SK-N-SH treated with all-trans-retinoic acid at 6 μM for 48 hours (cell line): Measurements from ENCODE around the gene CLDN3.

Source experiments
- ATAC-seq: fragments of 200-7000 bp; cut with Tn5 transposase; 3 replicates; pipeline ENCODE4 v1.9.1; 2020; ENCODE audit warnings: mild to moderate bottlenecking, moderate library complexity
- ARNTL ChIP-seq: fragments of 450-650 bp; formaldehyde crosslinking; IDR thresholded peaks from 2 replicates; pipeline ENCODE4 v1.5.0; 2020; ENCODE audit warnings: low read depth, mild to moderate bottlenecking, moderate library complexity, borderline replicate concordance
- BACH2 ChIP-seq: fragments of 250-450 bp; sonication (Bioruptor Pico); IDR thresholded peaks from 2 replicates; pipeline ENCODE4 v1.9.0; 2021; ENCODE audit warnings: mild to moderate bottlenecking, borderline replicate concordance
- CSDC2 ChIP-seq: fragments of 250-450 bp; sonication (Bioruptor Pico); IDR thresholded peaks from 2 replicates; pipeline ENCODE4 v1.5.0; 2020; ENCODE audit warnings: mild to moderate bottlenecking, moderate library complexity
- ESRRG ChIP-seq: fragments of 250-450 bp; sonication (Bioruptor Pico); IDR thresholded peaks from 2 replicates; pipeline ENCODE4 v1.6.1; 2021; ENCODE audit warnings: mild to moderate bottlenecking
- GLIS3 ChIP-seq: fragments of 250-450 bp; sonication (Bioruptor Pico); IDR thresholded peaks from 2 replicates; pipeline ENCODE4 v1.5.0; 2020; ENCODE audit warnings: mild to moderate bottlenecking, moderate library complexity
- ISL1 ChIP-seq: fragments of 250-450 bp; sonication (Bioruptor Pico); IDR thresholded peaks from 2 replicates; pipeline ENCODE4 v2.1.2; 2022; ENCODE audit warnings: mild to moderate bottlenecking, moderate library complexity
- OSR1 ChIP-seq: fragments of 250-450 bp; sonication (Bioruptor Pico); IDR thresholded peaks from 2 replicates; pipeline ENCODE4 v1.8.0; 2022; ENCODE audit warnings: moderate library complexity, mild to moderate bottlenecking, inconsistent platforms
- PPARA ChIP-seq: fragments of 250-450 bp; sonication (Bioruptor Pico); IDR thresholded peaks from 2 replicates; pipeline ENCODE4 v1.5.0; 2020; ENCODE audit warnings: mild to moderate bottlenecking, borderline replicate concordance
- SNAI2 ChIP-seq: fragments of 250-450 bp; sonication (Bioruptor Pico); IDR thresholded peaks from 2 replicates; pipeline ENCODE4 v1.5.0; 2020; ENCODE audit warnings: mild to moderate bottlenecking, moderate library complexity
- TCF4 ChIP-seq: fragments of 250-450 bp; sonication (Bioruptor Pico); IDR thresholded peaks from 2 replicates; pipeline ENCODE4 v1.8.0; 2021; ENCODE audit warnings: mild to moderate bottlenecking, moderate library complexity, borderline replicate concordance
- TOX ChIP-seq: fragments of 250-450 bp; sonication (Bioruptor Pico); IDR thresholded peaks from 2 replicates; pipeline ENCODE4 v1.8.0; 2021; ENCODE audit warnings: mild to moderate bottlenecking, moderate library complexity, borderline replicate concordance
- ZFP30 ChIP-seq: fragments of 450-650 bp; formaldehyde crosslinking; IDR thresholded peaks from 2 replicates; pipeline ENCODE4 v1.5.0; 2022; ENCODE audit warnings: mild to moderate bottlenecking, moderate library complexity
- ZNF565 ChIP-seq: fragments of 450-650 bp; formaldehyde crosslinking; conservative IDR thresholded peaks from 2 replicates; pipeline ENCODE4 v1.5.0; 2020; ENCODE audit warnings: low read depth, mild to moderate bottlenecking, moderate library complexity
- ZNF70 ChIP-seq: fragments of 450-650 bp; formaldehyde crosslinking; IDR thresholded peaks from 2 replicates; pipeline ENCODE4 v1.5.0; 2020; ENCODE audit warnings: mild to moderate bottlenecking, moderate library complexity
- ZNF8 ChIP-seq: fragments of 450-650 bp; formaldehyde crosslinking; IDR thresholded peaks from 2 replicates; pipeline ENCODE4 v1.5.0; 2020; ENCODE audit warnings: mild to moderate bottlenecking, moderate library complexity
- TF ChIP-seq, protein P1 (sequence below): fragments of 250-450 bp; sonication (Bioruptor Pico); IDR thresholded peaks from 2 replicates; pipeline ENCODE4 v1.8.0; 2020; ENCODE audit warnings: mild to moderate bottlenecking, moderate library complexity, borderline replicate concordance
- TF ChIP-seq, protein P2 (sequence below): fragments of 250-450 bp; sonication (Bioruptor Pico); IDR thresholded peaks from 2 replicates; pipeline ENCODE4 v1.5.0; 2020; ENCODE audit warnings: mild to moderate bottlenecking, moderate library complexity
- TF ChIP-seq, protein P3 (sequence below): fragments of 250-450 bp; sonication (Bioruptor Pico); IDR thresholded peaks from 2 replicates; pipeline ENCODE4 v1.5.1; 2021; ENCODE audit warnings: mild to moderate bottlenecking, moderate library complexity
- TF ChIP-seq, protein P4 (sequence below): fragments of 250-450 bp; sonication (Bioruptor Pico); IDR thresholded peaks from 2 replicates; pipeline ENCODE4 v1.5.1; 2020; ENCODE audit warnings: low read depth, mild to moderate bottlenecking, moderate library complexity
- TF ChIP-seq, protein P5 (sequence below): fragments of 250-450 bp; sonication (Bioruptor Pico); IDR thresholded peaks from 2 replicates; pipeline ENCODE4 v1.8.0; 2021; ENCODE audit warnings: low read depth, mild to moderate bottlenecking, moderate library complexity, borderline replicate concordance

The CLDN3 gene

DNA sequence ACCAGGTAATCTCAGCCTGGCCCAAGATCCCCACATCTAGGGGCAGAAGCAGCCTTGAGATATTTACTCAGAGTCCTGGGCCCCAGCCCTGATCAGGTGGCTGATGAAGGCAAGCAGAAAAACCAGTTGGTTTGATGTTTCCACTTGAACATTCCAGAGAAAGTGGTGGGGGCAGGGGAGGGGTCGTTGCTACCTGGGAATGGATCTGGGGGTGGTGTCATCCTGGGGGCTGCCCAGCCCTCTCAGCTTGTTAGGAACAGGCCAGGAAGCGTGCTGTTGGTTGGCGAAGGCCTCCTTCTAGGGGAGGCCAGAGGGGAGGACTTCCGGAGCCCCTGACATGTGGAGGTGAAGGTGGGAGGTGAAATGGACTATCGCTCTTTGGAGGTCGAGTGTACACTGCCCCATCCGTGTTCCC is 27.7 kb downstream of the CLDN3 start:
- no peak for ATAC-seq
- TF ChIP-seq, protein P1, sequence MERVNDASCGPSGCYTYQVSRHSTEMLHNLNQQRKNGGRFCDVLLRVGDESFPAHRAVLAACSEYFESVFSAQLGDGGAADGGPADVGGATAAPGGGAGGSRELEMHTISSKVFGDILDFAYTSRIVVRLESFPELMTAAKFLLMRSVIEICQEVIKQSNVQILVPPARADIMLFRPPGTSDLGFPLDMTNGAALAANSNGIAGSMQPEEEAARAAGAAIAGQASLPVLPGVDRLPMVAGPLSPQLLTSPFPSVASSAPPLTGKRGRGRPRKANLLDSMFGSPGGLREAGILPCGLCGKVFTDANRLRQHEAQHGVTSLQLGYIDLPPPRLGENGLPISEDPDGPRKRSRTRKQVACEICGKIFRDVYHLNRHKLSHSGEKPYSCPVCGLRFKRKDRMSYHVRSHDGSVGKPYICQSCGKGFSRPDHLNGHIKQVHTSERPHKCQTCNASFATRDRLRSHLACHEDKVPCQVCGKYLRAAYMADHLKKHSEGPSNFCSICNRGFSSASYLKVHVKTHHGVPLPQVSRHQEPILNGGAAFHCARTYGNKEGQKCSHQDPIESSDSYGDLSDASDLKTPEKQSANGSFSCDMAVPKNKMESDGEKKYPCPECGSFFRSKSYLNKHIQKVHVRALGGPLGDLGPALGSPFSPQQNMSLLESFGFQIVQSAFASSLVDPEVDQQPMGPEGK (CRISPR knock-in tag): no peak
- TF ChIP-seq PPARA (CRISPR knock-in tag) (no peak), OSR1 (CRISPR knock-in tag) (no peak), TOX (no peak), ARNTL (no peak), SNAI2 (CRISPR knock-in tag) (no peak), ZNF70 (CRISPR knock-in tag) (no peak), ZNF565 (no peak), CSDC2 (CRISPR knock-in tag) (no peak), ZFP30 (CRISPR knock-in tag) (no peak), ZNF8 (CRISPR knock-in tag) (no peak), BACH2 (CRISPR knock-in tag) (no peak)
- TF ChIP-seq, protein P2, sequence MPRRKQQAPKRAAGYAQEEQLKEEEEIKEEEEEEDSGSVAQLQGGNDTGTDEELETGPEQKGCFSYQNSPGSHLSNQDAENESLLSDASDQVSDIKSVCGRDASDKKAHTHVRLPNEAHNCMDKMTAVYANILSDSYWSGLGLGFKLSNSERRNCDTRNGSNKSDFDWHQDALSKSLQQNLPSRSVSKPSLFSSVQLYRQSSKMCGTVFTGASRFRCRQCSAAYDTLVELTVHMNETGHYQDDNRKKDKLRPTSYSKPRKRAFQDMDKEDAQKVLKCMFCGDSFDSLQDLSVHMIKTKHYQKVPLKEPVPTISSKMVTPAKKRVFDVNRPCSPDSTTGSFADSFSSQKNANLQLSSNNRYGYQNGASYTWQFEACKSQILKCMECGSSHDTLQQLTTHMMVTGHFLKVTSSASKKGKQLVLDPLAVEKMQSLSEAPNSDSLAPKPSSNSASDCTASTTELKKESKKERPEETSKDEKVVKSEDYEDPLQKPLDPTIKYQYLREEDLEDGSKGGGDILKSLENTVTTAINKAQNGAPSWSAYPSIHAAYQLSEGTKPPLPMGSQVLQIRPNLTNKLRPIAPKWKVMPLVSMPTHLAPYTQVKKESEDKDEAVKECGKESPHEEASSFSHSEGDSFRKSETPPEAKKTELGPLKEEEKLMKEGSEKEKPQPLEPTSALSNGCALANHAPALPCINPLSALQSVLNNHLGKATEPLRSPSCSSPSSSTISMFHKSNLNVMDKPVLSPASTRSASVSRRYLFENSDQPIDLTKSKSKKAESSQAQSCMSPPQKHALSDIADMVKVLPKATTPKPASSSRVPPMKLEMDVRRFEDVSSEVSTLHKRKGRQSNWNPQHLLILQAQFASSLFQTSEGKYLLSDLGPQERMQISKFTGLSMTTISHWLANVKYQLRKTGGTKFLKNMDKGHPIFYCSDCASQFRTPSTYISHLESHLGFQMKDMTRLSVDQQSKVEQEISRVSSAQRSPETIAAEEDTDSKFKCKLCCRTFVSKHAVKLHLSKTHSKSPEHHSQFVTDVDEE (CRISPR knock-in tag): no peak

DNA sequence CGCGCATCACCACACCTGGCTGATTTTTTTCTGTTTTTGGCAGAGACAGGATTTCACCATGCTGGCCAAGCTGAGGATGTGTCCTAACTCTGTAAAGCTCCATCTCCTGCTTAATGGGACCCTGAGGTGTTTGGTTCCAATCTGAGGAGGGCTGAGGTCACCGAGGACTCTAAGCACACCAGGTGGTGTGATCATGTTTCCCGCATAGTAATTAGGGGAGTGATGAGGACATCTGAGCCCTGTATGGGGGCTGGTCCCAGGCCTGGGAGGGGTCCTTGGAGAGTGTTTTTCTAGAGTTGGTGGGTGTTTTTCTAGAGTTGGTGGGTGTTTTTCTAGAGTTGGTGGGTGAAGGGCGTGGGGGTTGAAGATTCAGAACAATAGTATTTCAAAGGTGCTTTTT is 28.5 kb downstream of the CLDN3 start:
- no peak for TF ChIP-seq SNAI2 (CRISPR knock-in tag)
- TF ChIP-seq CSDC2 (CRISPR knock-in tag): no peak
- TF ChIP-seq, protein P3, sequence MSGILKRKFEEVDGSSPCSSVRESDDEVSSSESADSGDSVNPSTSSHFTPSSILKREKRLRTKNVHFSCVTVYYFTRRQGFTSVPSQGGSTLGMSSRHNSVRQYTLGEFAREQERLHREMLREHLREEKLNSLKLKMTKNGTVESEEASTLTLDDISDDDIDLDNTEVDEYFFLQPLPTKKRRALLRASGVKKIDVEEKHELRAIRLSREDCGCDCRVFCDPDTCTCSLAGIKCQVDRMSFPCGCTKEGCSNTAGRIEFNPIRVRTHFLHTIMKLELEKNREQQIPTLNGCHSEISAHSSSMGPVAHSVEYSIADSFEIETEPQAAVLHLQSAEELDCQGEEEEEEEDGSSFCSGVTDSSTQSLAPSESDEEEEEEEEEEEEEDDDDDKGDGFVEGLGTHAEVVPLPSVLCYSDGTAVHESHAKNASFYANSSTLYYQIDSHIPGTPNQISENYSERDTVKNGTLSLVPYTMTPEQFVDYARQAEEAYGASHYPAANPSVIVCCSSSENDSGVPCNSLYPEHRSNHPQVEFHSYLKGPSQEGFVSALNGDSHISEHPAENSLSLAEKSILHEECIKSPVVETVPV (CRISPR knock-in tag): no peak
- TF ChIP-seq ZNF565: no peak
- TF ChIP-seq PPARA (CRISPR knock-in tag): no peak
- TF ChIP-seq BACH2 (CRISPR knock-in tag): no peak
- TF ChIP-seq, protein P4, sequence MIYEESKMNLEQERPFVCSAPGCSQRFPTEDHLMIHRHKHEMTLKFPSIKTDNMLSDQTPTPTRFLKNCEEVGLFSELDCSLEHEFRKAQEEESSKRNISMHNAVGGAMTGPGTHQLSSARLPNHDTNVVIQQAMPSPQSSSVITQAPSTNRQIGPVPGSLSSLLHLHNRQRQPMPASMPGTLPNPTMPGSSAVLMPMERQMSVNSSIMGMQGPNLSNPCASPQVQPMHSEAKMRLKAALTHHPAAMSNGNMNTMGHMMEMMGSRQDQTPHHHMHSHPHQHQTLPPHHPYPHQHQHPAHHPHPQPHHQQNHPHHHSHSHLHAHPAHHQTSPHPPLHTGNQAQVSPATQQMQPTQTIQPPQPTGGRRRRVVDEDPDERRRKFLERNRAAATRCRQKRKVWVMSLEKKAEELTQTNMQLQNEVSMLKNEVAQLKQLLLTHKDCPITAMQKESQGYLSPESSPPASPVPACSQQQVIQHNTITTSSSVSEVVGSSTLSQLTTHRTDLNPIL (CRISPR knock-in tag): no peak
- TF ChIP-seq ZNF70 (CRISPR knock-in tag): no peak
- ATAC-seq: no peak

DNA sequence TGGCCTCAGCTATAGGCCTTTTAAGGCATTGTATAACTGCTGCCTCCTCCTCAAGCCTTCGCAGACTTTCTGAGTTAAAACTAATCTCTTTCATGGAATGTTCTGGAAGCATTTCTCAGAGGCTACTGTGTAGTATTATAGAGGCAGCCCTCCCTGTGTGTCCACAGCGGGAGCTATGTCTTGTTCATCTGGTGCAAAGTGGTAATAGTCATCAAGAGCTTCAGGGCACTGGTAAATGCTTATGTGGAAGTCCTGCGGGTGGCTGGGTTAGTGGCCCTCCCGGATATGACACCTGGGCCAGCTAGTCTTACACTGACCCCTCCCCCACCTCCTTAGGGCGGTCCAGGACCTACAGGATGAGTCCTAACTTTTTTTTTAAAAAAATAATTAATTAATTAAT is 29.3 kb downstream of the CLDN3 start:
- no peak for ATAC-seq
- TF ChIP-seq CSDC2 (CRISPR knock-in tag) (no peak), PPARA (CRISPR knock-in tag) (no peak), SNAI2 (CRISPR knock-in tag) (no peak), TCF4 (CRISPR knock-in tag) (no peak), ZFP30 (CRISPR knock-in tag) (no peak)
- TF ChIP-seq, protein P3 (CRISPR knock-in tag): no peak
- TF ChIP-seq, protein P4 (CRISPR knock-in tag): no peak

DNA sequence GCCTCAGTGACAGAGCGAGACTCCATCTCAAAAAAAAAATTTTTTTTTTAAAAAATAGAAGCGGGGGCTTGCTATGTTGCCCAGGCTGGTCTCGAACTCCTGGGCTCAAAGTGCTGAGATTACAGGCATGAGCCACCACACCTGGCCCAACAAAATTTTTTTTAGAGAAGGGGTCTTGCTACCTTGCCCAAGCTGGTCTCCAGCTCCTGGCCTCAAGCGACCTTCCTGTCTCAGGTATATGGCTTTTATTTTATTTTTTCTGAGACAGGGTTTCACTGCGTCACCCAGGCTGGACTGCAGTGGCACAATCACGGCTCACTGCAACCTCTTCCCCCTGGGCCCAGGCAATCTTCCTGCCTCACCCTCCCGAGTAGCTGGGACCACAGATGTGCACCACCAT is 29.9 kb downstream of the CLDN3 start:
- TF ChIP-seq, protein P5, sequence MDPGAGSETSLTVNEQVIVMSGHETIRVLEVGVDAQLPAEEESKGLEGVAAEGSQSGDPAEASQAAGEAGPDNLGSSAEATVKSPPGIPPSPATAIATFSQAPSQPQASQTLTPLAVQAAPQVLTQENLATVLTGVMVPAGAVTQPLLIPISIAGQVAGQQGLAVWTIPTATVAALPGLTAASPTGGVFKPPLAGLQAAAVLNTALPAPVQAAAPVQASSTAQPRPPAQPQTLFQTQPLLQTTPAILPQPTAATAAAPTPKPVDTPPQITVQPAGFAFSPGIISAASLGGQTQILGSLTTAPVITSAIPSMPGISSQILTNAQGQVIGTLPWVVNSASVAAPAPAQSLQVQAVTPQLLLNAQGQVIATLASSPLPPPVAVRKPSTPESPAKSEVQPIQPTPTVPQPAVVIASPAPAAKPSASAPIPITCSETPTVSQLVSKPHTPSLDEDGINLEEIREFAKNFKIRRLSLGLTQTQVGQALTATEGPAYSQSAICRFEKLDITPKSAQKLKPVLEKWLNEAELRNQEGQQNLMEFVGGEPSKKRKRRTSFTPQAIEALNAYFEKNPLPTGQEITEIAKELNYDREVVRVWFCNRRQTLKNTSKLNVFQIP (CRISPR knock-in tag): no peak
- TF ChIP-seq, protein P3 (CRISPR knock-in tag): no peak
- TF ChIP-seq ISL1 (CRISPR knock-in tag): no peak
- no peak for TF ChIP-seq GLIS3 (CRISPR knock-in tag)
- TF ChIP-seq ESRRG (CRISPR knock-in tag): no peak

More for the DNA sequence above, 29.9 kb downstream of the CLDN3 start:
- no peak for ATAC-seq
